HG03520 (cell line): ENCODE data around the gene SLC15A5.
A peak's percentile ranks its signal among the peaks of the same experiment; 100 is the strongest.

Experiments
- ATAC-seq: cut with Tn5 transposase; IDR thresholded peaks from one replicate; pipeline ENCODE4 v1.9.1; 2021; ENCODE audit warnings: mild to moderate bottlenecking, moderate library complexity; ENCODE audit not compliant: unreplicated experiment

The SLC15A5 gene

GRCh38 chr12:16261944-16262475 is 15.5 kb downstream of the SLC15A5 start:
- no peak for ATAC-seq

- ATAC-seq = no peak
These were observed 17.3 kb downstream of the SLC15A5 start for GRCh38 chr12:16260206-16260605.

- ATAC-seq = no peak
These were observed 18.5 kb downstream of the SLC15A5 start for GRCh38 chr12:16258963-16259362.

DNA sequence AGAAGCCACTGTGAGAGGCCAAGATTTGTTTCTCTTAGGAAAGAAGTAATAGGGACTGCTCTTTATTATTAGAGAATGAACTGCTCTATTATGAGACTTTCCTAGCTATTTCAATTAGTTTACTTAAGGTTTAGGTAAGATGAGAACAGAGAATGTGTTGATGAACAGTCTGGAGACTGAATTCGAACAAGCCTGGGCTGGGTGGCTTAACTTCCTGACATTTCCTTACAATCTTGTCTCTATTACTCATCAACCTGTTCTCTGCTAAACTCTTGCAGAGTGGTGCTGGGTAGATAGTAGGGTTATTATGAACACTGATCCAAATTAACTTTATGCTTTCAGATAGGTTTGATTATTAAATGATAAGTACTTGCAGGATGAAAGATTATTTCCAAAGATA is 31.2 kb downstream of the SLC15A5 start:
- ATAC-seq = no peak

DNA sequence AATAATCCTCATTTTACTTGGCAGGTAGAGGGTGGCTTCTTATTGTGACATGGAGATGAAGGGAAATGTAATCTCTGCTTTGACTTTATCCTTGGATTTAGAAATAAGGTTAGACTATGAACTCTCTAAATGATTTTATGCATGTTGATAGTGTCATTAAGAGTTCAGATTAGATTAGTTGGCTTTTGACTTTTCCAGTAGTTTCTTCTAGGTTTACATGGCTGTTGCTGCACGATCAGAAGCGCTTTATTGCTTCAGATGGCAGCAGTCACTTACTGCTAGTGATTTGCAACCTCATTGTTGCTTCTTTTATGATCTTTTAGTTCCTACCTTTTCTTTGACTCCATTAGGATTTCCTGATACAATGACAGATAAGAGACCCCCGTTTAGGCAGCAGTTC is 32.3 kb downstream of the SLC15A5 start:
- ATAC-seq = no peak

- no peak for ATAC-seq
These were observed 33.7 kb downstream of the SLC15A5 start for GRCh38 chr12:16243487-16244412.

GRCh38 chr12:16241346-16241745 is 36.1 kb downstream of the SLC15A5 start:
- no peak for ATAC-seq

- no peak for ATAC-seq
These were observed 38.8 kb downstream of the SLC15A5 start for GRCh38 chr12:16238661-16239060.

- no peak for ATAC-seq
These were observed 47.8 kb downstream of the SLC15A5 start for GRCh38 chr12:16229676-16230075.

DNA sequence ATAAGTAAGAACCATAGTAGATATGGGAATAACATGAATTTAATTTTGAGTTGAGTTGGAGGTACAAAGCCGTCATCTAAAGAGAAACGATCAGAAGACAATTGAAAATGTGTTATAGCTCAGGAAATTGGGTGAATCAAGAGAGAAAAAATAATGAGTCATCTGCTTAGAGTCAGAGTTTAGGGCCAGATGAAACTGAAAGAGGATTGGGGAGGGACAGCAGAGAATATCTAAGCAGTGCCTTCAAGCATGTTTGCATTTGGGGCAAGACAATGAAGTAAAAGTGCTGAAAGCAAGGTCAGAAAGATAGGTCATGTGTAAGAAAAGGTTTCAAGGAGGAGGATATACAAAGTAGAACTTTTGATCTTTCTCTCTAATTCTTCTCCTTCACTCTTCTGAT is 49.4 kb downstream of the SLC15A5 start:
- ATAC-seq = no peak

GRCh38 chr12:16225692-16226091 is 51.8 kb downstream of the SLC15A5 start:
- ATAC-seq = no peak

DNA sequence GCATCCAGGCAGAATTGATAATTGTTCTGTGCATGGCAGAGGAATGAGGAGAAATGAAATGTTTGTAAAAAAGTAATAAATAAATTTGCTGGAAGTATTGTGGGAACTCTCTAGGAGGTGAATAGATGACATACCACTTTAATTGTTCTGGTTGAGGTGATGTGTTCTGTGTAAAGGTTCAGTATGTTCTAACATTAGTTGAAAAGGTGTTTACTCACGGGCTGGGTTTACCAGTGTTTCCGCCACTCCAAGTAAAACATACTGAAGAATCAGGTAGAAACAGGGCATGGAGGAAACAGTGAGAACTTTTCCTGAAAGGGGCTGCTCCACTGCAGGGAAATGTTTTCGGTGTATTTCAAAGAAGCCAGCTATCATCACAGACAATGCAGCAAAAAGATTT is 53.3 kb downstream of the SLC15A5 start:
- no peak for ATAC-seq

DNA sequence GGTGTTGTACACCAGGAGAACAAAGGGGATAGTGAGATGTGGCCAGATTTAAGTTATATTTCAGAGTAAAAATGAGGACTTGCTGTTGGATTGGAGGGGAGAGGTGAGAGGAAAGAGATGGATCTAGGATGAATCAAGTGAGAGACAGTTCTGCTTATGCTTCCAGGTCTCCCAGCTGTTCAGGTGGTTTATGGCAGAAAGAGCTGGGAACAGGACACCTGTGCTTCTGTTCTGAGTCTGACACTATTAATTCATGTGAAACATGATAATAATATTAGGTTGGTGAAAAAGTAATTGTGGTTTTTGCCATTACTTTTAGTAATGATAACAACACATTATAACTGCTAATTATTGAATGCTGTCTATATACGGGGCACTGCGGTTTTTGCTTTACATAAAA is 55.7 kb downstream of the SLC15A5 start:
- no peak for ATAC-seq

- no peak for ATAC-seq
These were observed 57.4 kb downstream of the SLC15A5 start for GRCh38 chr12:16220120-16220519.

DNA sequence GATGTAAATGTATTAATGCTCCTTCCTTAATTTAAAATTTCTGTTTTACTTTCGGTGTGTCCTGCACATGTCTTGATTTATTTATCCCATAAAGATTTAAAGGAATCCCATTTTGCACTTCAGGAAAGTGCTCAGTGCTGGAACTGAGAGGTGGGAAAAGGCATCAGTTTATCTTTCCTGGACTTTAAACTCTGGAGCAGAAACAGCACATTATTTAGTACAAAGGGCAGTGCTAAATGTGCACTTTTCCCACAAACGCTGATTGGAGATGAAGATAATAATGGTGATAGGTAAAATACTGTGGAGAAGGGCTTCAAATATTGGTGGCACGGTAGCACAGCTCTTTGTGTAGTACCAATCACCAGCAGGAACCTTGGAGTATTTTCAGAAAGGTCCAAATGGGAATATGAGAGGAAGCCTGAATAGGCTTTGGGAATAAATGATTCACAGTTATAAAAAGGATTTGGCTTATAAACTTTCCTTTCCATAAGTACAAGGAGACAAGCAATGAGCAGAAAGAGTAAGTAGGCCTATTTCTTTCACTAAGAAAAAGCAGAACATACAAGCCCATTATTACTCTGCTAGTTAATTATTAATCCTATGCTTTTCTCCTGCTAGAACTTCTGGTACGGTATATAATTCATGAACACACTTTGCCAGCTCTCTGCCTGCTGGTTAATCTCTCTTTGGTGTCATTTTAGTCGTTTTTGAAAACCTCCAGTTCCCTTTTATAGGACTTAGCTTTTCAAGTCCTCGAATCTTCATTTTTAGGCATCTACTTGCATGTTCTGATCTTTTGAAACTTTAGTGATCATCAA is 58.3 kb downstream of the SLC15A5 start:
- no peak for ATAC-seq

DNA sequence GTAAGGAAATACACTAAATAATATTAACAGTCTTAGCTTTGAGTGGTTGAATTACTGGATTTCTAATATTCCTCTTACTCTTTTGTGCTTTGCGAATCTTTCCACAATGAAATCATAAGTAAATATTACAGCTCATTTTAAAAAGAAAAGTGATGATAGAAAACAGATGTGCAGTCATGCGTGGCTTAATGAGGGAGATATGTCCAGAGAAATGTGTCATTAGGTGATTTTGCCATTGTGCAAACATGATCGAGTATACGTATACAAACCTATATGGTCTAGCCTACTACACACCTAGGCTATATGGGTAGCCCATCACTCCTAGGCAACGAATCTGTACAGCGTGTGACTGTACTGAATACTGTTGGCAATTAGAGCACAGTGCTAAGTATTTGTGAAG is 59.3 kb downstream of the SLC15A5 start:
- ATAC-seq = no peak

DNA sequence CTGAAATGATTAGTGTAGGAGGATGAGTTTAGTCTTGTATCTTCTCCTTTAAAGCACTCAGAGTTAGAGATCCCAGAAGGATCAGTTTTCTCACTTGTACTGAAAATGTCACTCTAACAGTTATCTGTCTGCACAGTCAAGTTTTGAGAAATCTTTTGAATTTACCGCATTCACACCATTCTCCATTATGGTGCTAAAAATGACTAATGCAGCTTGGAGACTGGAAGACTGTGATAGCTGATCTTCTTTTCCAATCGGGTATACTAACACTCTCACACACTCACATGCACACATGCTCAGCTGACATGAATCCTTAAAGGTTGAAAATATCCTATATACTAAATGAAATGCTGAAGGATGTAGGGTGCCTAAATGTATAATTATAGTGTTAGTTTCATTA is 65.8 kb downstream of the SLC15A5 start:
- no peak for ATAC-seq

- ATAC-seq = peak; percentile 79
These were observed 78.6 kb downstream of the SLC15A5 start for GRCh38 chr12:16198884-16199283.

DNA sequence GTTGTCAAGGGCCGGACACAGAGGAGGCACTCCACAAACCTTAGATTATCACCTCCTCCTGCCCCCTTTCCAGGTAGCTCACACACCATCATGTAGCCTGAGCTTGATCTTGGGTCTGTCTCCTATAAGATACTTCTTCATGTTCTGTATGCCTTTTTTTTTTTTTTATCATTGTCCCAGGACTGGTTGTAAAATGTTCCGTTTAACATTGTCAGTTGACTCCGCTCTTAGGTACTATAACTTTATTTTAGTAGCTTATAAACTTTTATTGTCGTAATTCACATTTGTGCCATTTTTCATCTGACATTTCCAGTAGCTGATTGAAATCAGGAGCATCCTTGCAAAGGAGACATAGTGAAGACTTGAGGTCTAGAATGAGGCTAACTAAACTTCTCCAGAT is 79.9 kb downstream of the SLC15A5 start:
- ATAC-seq = no peak

GRCh38 chr12:16189849-16190248 is 87.6 kb downstream of the SLC15A5 start:
- ATAC-seq = no peak

- ATAC-seq = no peak
These were observed 89.8 kb downstream of the SLC15A5 start for GRCh38 chr12:16187660-16188059.

DNA sequence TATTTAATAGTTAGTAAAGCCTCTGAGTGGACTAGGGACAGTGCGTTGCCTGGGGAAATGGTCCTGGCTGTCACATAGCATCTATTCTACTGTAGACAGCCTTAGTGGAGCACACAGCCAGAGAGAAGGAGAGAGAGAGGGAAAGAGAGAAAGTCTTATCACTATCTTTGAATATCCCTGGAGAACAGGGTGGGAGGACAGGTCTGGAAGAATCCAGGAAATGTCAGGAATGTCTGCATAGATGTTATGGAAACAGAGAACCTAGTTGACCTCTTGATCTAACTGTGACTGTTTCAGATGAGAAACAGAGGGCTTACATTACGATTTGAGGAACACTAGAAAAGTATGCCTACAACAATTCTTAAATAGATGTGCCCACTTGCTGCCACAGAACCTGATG is 92.8 kb downstream of the SLC15A5 start:
- ATAC-seq = no peak
